GM19099 (cell line): ENCODE results near the gene TRIM47.

Experiments used
- POLR2A ChIP-seq: IDR thresholded peaks from 3 replicates; pipeline ENCODE4 v1.6.1; 2011; ENCODE audit warnings: low read depth; ENCODE audit not compliant: insufficient read length; ENCODE audit errors: extremely low read depth

The TRIM47 gene

GRCh38 chr17:75898065-75898464 lies 19.7 kb upstream of the TRIM47 start:
- no peak for TF ChIP-seq POLR2A

- no peak for TF ChIP-seq POLR2A
Observed at GRCh38 chr17:75897160-75898019, 19.0 kb upstream of the TRIM47 start.

- TF ChIP-seq POLR2A: peak; percentile 81
Observed at GRCh38 chr17:75896415-75897159, 18.2 kb upstream of the TRIM47 start, which contains the start of gene TRIM65. TRIM65 (minus strand) TSS chr17:75896951; CDS start chr17:75896937, 14 bp downstream.

GRCh38 chr17:75895370-75896155 lies 17.2 kb upstream of the TRIM47 start:
- no peak for TF ChIP-seq POLR2A

GRCh38 chr17:75894049-75894733 lies 15.8 kb upstream of the TRIM47 start:
- TF ChIP-seq POLR2A: no peak

DNA sequence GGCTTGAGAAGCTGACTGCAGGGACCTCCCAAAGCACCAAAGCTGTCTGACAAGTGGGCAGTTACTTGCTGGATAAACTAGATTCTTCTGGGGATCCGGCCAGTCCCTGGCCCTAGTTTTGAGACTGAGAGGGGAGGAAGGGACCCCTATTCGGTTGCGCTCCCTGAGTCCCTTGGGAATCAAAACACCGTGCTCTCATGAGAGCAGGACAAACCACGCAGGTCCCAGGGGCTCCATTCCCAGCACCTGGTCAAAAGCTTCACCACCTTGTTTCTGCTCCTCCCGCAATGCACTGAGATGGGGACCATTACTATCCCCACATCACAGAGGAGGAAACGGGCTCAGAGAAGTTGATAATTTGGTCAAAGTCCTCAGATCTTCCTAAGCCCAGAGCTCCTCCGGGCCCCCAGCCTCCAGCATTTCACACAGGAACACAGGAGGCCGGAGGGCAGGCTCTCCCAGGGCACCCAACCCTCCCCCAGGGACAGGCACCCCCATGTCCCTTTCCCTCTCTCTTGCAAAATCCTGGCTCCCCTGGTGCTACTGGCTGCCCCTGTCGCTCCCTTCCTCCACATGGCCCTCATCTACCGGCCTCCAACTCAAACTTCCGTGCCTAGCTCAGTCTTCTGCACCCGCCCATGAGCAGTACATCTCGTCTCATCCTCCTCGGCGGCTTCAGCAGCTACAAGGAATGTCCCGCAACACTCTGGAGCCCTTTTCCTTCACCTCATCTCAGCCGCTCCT lies 15.1 kb upstream of the TRIM47 start:
- no peak for TF ChIP-seq POLR2A

DNA sequence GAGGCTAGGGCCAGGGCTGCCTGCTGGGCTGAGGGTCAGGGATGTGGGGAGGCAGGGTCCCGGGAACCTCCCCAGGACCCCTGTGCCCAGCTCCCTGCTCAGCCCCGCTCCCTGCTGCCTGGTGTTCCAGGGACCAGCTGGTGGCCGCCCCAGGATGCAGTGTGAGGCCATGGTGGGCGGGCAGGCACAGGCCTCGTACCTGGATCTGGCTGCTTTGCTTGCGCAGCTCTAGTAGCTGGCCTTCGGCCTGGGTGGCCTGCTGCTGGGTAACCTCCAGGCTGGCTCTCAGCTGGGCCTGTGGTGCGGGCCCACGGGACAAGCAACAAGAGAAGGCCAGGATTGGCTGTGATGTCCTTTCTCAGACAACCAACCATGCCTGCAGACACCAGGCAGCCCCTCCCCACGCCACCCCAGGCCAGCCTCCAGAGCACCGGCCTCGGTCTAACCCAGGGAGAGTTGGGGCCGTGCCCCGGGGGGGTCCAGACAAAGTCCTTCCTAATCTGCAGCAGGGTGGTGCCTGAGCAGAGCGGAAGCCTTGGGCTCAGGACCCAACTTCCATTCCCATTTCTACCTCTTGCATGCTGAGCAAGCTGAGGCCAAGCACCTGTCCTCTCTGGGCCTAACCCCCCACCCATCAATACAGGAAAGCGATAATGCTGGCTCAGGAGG lies 14.3 kb upstream of the TRIM47 start:
- TF ChIP-seq POLR2A: no peak

DNA sequence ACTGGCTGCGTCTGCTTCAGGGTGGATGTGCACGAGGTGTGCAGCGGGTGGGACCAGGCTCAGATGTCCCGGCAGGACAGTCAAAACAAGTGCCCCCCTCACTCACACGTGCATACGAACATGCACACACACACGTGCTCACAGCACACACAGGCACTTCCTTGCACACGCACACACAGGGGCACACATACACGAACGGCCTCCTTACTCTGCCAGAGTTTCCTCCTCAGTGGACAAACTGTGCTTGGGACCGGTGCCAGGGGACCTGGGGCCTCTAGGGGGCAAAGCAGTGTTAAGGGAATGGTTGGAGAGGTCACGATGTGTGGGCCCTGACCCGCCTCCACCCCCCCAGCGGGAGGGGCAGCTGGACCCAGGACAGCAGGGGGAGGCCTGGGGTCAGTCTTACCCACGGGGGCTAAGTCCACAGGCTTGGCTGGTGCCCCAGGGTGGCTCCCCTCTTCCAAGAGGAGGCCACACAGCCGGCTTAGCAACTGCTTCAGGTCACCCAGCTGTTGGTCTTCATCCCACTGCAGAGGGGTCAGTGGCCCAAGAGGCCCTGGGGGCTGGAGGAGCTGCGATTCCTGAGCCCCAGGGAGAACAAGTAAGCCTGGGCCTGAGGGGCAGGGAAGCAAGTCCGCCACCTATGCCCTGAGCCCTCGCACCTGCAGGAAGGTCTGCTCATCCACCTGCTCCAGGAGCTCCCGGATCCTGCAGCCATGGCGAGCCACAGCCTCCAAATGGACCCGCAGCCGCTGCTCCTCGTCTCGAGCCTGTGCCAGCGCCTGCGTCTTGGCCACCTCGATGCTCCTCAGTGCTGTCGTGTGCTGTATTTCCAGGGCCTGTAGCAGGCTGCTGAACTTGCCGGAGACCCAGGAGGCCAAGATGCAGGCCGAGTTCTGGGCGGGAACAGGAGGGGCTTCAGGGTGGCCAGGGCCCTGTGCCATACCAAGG lies 13.5 kb upstream of the TRIM47 start:
- no peak for TF ChIP-seq POLR2A

GRCh38 chr17:75891022-75891604 lies 12.7 kb upstream of the TRIM47 start:
- no peak for TF ChIP-seq POLR2A

GRCh38 chr17:75889454-75889853 lies 11.1 kb upstream of the TRIM47 start:
- no peak for TF ChIP-seq POLR2A

DNA sequence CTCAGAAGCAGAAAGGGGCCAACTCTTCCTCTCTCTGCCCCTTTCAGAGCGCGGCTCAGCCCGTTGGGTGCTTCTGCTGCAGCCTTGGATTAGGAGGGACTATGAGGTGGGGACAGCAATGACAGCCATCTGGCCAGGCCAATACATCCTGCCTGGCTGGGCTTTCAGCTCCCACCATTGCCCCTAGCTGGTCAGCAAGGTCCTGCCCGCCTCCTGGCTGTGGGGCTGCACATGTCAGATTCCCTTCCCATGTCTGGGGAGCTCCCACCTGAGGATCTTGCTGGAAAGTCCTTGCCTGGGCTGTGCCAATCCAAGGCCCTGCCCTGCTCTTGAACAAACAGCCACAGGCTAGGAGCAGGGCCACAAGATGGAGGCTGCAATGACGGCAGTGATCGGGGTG lies 10.1 kb upstream of the TRIM47 start:
- no peak for TF ChIP-seq POLR2A

DNA sequence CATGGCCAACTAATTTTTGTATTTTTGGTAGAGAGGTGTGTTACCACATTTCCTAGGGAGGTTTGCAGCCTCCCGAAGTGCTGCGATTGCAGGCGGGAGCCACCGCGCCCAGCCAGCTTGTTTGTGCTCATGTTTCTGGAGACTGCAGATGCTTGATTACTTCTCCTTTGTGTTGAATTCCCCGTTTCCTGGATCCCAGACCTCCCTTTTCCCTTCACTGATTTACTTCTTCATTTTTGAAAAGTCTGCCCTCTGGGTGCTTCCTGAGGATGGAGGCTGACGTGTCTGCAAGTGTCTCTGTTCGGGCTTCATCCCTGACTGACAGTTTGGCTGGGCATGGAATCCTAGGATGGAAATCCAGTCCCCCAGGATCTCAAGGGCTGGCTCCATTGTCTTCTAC lies 7.0 kb upstream of the TRIM47 start:
- TF ChIP-seq POLR2A: no peak
